Esophagus squamous epithelium (tissue), 5 donors: ENCODE results near the gene DMPK. TPM values are rescaled to one million over a fixed set of nuclear protein-coding genes. Genes with fewer than 3 reads are reported as not detected.

Source experiments
- DNase-seq: peaks from one replicate; lab custom pipeline; 2025; lab: John Stamatoyannopoulos, UW
- H3K27ac ChIP-seq, 4 donors: fragments of 200-600 bp; sonication (generic); one replicate each; pipeline ENCODE4 v1.5.1; 2016 to 2019; ENCODE audit warnings: mild to moderate bottlenecking in 1 of 4
- H3K27me3 ChIP-seq, 4 donors: fragments of 200-600 bp; sonication (generic); 1 replicate in 3 of 4; 2 replicates in 1 of 4; pipeline versions ENCODE4 v1.5.1 to v1.6.0; 2017 to 2021; ENCODE audit warnings: antibody characterized with exemption in 1 of 4
- H3K36me3 ChIP-seq, 3 donors: fragments of 200-600 bp; sonication (generic); one replicate each; pipeline ENCODE4 v1.5.1; 2016 to 2019
- H3K4me1 ChIP-seq, 3 donors: fragments of 200-600 bp; sonication (generic); one replicate each; pipeline ENCODE4 v1.5.1; 2017 to 2019
- H3K4me3 ChIP-seq, 4 donors: fragments of 200-600 bp; sonication (generic); 1 replicate in 3 of 4; 2 replicates in 1 of 4; pipeline ENCODE4 v1.5.1; 2016 to 2019; ENCODE audit warnings: mild to moderate bottlenecking in 2 of 4, moderate library complexity in 1 of 4
- H3K9me3 ChIP-seq, 3 donors: fragments of 200-600 bp; sonication (generic); one replicate each; pipeline ENCODE4 v1.5.1; 2016 to 2019
- CTCF ChIP-seq, 6 experiments: fragments of 450-650 bp in 4 of 6; fragments of 200-600 bp in 2 of 6; sonication (generic) in 2 of 6; IDR thresholded peaks; one replicate each; pipeline ENCODE4 v1.5.1; 2016 to 2019; ENCODE audit warnings: antibody characterized with exemption in 6 of 6, mild to moderate bottlenecking in 4 of 6, moderate library complexity in 4 of 6
- POLR2A ChIP-seq, 4 donors: fragments of 450-650 bp; IDR thresholded peaks; one replicate each; pipeline ENCODE4 v1.6.1; 2017; ENCODE audit warnings: antibody characterized with exemption in 4 of 4, mild to moderate bottlenecking in 4 of 4, moderate library complexity in 3 of 4
- WGBS, 2 donors: methylation state at CpG; one replicate each; pipeline ENCODE4 v1.1.5; 2018; 5-methylcytosine and 5-hydroxymethylcytosine counted together
- intact Hi-C: fragments of 100-400 bp; cut with DNase I; formaldehyde crosslinking; loops from one replicate; pipeline ENCODE4 v1.15.0; 2022
- total RNA-seq, 4 donors: library from RNA; depleted of rRNA; stranded (reverse); fragments of >200 nt; gene quantifications; one replicate each; pipeline ENCODE4 v1.1.0, GENCODE V29; 2016
- donor health status: DM: yes; HTN: yes; CAD: no.

Gene DMPK
- total RNA-seq, 4 donors from 2014 or later: 15.8 to 36.6 (median 17.2) TPM

- 76 to 78% methylated on average over 3 to 5 of the region's 6 CpGs for WGBS, 2 donors
- TF ChIP-seq CTCF (IDR thresholded peaks at IDR 0.05) (no peak), POLR2A (IDR thresholded peaks at IDR 0.05) (no peak)
- intact Hi-C loops: no loop called here
- Histone ChIP-seq H3K9me3 (no peaks in the 10 kb centered on the region), H3K27ac (no peak overlapping the region), H3K4me1 (peaks cover 19 to 66% (median 26%) of the 10 kb centered on the region in 3 donors), H3K36me3 (peaks cover 2 to 63% (median 8%) of the 10 kb centered on the region in 3 donors), H3K27me3 (peaks cover 0 to 10% (median 0%) of the 10 kb centered on the region in 4 donors), H3K4me3 (no peak overlapping the region)
- no peak for DNase-seq
Measured at GRCh38 chr19:45819769-45820168, 37.5 kb upstream of the DMPK start.

GRCh38 chr19:45817725-45818301 is 35.5 kb upstream of the DMPK start:
- 78% methylated on average over 9 of the region's 19 CpGs; no CpG with 5 or more reads in 1 of the 2 donors for WGBS, 2 donors
- no peak overlapping the region for H3K4me3 ChIP-seq
- peaks cover 19 to 63% (median 20%) of the 10 kb centered on the region in 3 donors for H3K4me1 ChIP-seq
- TF ChIP-seq CTCF (IDR thresholded peaks at IDR 0.05) (no peak), POLR2A (IDR thresholded peaks at IDR 0.05) (no peak)
- H3K9me3 ChIP-seq: no peaks in the 10 kb centered on the region
- H3K27me3 ChIP-seq: peaks cover 0 to 19% (median 0%) of the 10 kb centered on the region in 4 donors
- no peak overlapping the region for H3K27ac ChIP-seq
- intact Hi-C loops: no loop called here
- no peak for DNase-seq
- peaks cover 0 to 43% (median 5%) of the 10 kb centered on the region in 3 donors for H3K36me3 ChIP-seq

- no peaks in the 10 kb centered on the region for H3K9me3 ChIP-seq
- H3K4me1 ChIP-seq: peaks cover 19 to 70% (median 20%) of the 10 kb centered on the region in 3 donors
- no peak overlapping the region for H3K4me3 ChIP-seq
- no peak overlapping the region for H3K27ac ChIP-seq
- DNase-seq: peak; percentile 66
- whole genome bisulfite sequencing, 2 donors: 13 to 17% methylated on average over 14 to 20 of the region's 24 CpGs
- TF ChIP-seq CTCF (IDR thresholded peaks at IDR 0.05): peak; percentile 92 to 98 (median 96)
- no peak for TF ChIP-seq POLR2A (IDR thresholded peaks at IDR 0.05)
- peaks cover 0 to 19% (median 0%) of the 10 kb centered on the region in 4 donors for H3K27me3 ChIP-seq
- peaks cover 0 to 37% (median 0%) of the 10 kb centered on the region in 3 donors for H3K36me3 ChIP-seq
- intact Hi-C loops: no loop called here
Measured at GRCh38 chr19:45817010-45817724, 34.9 kb upstream of the DMPK start.

DNA sequence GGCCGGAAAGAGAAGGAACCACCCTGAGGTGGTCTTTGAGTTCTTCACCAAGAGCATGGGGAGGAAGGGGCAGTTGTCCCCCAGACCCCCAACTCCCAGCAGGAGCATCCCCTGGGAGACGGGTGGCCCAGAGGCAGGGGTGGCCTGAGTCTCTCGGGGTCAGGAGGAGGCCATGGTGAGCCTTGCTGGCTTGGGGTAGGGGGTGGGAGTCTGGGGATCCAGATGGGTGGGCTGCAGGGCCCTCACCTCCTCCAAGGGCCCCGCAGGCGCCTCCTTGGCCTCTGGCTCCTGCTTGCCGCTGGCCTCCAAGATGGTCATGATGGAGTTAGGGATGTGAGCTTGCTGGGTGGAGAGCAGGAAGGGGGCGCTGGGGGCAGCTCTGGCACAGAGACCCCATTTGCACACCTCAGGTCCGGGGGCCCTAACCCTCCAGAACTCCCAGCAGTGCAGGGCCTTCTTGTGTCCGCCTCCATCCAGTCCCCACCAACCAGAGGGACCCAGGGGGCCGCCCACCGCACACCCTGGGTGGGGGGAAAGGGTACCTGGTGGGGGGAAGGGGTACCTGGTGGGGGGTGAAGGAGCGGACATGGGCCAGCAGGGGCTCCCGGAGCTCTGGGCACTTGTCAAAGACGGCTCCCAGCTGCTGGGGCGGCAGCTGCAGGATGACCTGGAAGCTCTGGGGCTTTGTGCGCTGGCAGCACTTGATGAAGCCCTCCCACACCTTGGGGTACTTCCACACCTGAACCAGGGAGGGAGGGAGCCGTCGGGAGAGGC is 34.1 kb upstream of the DMPK start:
- peaks cover 0 to 19% (median 0%) of the 10 kb centered on the region in 4 donors for H3K27me3 ChIP-seq
- WGBS, 2 donors: 20 to 60% methylated on average over 1 to 2 of the region's 18 CpGs
- TF ChIP-seq CTCF (IDR thresholded peaks at IDR 0.05) (no peak), POLR2A (IDR thresholded peaks at IDR 0.05) (no peak)
- peak overlapping the region in 1 of 4 donors; percentile 56 for H3K4me3 ChIP-seq
- H3K27ac ChIP-seq: no peak overlapping the region
- H3K9me3 ChIP-seq: no peaks in the 10 kb centered on the region
- peaks cover 0 to 32% (median 0%) of the 10 kb centered on the region in 3 donors for H3K36me3 ChIP-seq
- intact Hi-C loops: no loop called here
- no peak for DNase-seq
- H3K4me1 ChIP-seq: peaks cover 20 to 73% (median 23%) of the 10 kb centered on the region in 3 donors
